ENCODE results near the gene PNPLA4. TPM values are rescaled to one million over a fixed set of nuclear protein-coding genes. Genes with fewer than 3 reads are reported as not detected.
A peak's percentile ranks its signal among the peaks of the same experiment; 100 is the strongest.

The PNPLA4 gene
- total RNA-seq, 1 experiment from 2014 or later = 13.7 TPM

DNA sequence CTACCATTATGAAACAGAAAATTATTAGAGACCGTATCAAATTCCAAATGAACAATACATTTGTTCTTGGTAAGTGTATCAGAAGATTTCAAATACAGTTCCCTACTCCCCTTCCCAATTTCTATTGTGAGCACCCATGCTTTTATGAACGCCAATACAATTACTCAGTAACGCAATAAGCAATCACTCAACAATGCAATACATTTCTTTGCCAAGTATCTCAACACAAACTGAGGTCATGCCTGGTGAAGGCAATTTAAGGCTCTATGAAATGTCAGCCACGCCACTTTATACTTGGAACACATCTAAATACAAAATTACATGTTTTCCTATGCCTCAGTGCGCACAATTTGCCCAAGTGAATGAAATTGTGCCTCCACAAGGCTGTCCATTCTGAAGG lies 712 bp downstream of the PNPLA4 start:
- H3K36me3 Mint-ChIP-seq (ENCODE audit: insufficient read depth, unreplicated experiment) = peaks cover 9% of the 10 kb centered on the region
- H3K9me3 Mint-ChIP-seq (ENCODE audit: low read depth, unreplicated experiment) = no peaks in the 10 kb centered on the region
- no TSS peak for BruUV-seq (replicated peaks)
- no peaks in the 10 kb centered on the region for H3K4me1 Mint-ChIP-seq (ENCODE audit: low read depth, unreplicated experiment)
- peak overlapping the region; percentile 73 for H3K4me3 Mint-ChIP-seq (ENCODE audit: low read depth, unreplicated experiment)
- peak overlapping the region; percentile 81 for H3K27ac Mint-ChIP-seq (ENCODE audit: unreplicated experiment)
- H3K27me3 Mint-ChIP-seq (ENCODE audit: unreplicated experiment) = no peaks in the 10 kb centered on the region
- TF ChIP-seq, protein P1, sequence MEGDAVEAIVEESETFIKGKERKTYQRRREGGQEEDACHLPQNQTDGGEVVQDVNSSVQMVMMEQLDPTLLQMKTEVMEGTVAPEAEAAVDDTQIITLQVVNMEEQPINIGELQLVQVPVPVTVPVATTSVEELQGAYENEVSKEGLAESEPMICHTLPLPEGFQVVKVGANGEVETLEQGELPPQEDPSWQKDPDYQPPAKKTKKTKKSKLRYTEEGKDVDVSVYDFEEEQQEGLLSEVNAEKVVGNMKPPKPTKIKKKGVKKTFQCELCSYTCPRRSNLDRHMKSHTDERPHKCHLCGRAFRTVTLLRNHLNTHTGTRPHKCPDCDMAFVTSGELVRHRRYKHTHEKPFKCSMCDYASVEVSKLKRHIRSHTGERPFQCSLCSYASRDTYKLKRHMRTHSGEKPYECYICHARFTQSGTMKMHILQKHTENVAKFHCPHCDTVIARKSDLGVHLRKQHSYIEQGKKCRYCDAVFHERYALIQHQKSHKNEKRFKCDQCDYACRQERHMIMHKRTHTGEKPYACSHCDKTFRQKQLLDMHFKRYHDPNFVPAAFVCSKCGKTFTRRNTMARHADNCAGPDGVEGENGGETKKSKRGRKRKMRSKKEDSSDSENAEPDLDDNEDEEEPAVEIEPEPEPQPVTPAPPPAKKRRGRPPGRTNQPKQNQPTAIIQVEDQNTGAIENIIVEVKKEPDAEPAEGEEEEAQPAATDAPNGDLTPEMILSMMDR (IDR thresholded peaks at IDR 0.05; ENCODE audit: unreplicated experiment) = no peak
- CTCF ChIA-PET = no interaction called here
- intact Hi-C loops (cut with micrococcal nuclease; ENCODE audit: unreplicated experiment) = loop anchor here (10.0 kb wide), 1 partner anchor 1902 kb away; no protein-coding TSS in a partner anchor
- DNase-seq = no peak

DNA sequence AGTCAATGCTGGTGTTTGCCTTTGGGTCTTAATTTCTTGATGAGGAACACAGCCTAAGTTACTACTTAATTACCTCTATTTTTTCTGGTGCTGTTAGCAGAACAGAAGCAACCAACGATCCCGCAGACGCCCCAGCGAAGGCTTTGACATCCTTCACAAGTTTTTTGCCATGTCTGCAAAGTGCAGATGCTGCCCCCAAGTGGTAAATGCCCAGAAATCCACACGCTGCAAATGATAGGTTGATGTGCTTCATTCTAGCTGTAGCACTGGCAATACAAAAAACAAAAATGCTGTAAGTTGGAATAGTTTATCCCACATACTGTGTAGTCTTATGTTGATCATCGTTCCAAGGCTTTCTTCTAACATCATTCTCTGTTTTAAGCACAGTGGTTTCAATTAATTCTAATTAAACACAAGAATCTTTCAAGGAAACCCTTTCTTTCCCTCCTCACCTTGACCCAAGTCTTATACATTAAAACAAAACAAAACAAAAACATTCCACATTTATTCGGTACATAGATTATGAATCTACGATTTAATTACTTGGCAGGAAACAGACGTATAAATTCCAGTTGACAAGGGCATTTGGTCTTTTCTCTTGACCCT lies 1.2 kb downstream of the PNPLA4 start:
- Mint-ChIP-seq H3K9me3 (ENCODE audit: low read depth, unreplicated experiment) (no peaks in the 10 kb centered on the region), H3K4me3 (ENCODE audit: low read depth, unreplicated experiment) (peak overlapping the region; percentile 73), H3K27ac (ENCODE audit: unreplicated experiment) (no peak overlapping the region), H3K4me1 (ENCODE audit: low read depth, unreplicated experiment) (no peaks in the 10 kb centered on the region), H3K36me3 (ENCODE audit: insufficient read depth, unreplicated experiment) (peaks cover 9% of the 10 kb centered on the region), H3K27me3 (ENCODE audit: unreplicated experiment) (no peaks in the 10 kb centered on the region)
- peak; percentile 64 for DNase-seq
- TSS peak; percentile 42 for BruUV-seq (replicated peaks)
- TF ChIP-seq, protein P1 (IDR thresholded peaks at IDR 0.05; ENCODE audit: unreplicated experiment) = peak; percentile 55
- CTCF ChIA-PET = no interaction called here
- intact Hi-C loops (cut with micrococcal nuclease; ENCODE audit: unreplicated experiment) = loop anchor here (10.0 kb wide), 1 partner anchor 1901 kb away; no protein-coding TSS in a partner anchor

DNA sequence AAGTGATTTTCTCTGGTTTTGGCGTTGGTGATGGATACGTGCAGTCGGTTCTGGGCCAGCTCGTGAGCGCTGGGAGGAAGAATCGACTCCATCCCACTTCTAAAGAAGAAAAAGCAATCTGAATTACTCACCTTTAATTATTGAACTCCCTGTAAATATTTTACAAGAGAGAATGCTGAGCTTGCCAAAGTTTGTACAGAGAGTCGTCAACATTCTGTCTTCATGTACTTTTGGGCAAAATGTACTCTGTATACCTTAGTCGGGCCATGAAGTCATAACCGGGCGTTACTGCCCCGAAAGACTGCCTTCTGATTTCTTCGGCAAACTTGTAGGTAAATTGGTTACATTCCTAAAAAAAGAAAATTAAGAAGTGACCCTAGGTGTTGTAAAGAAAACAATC lies 5.5 kb downstream of the PNPLA4 start:
- H3K4me3 Mint-ChIP-seq (ENCODE audit: low read depth, unreplicated experiment) = no peak overlapping the region
- TF ChIP-seq, protein P1 (IDR thresholded peaks at IDR 0.05; ENCODE audit: unreplicated experiment) = no peak
- H3K36me3 Mint-ChIP-seq (ENCODE audit: insufficient read depth, unreplicated experiment) = no peaks in the 10 kb centered on the region
- CTCF ChIA-PET = no interaction called here
- intact Hi-C loops (cut with micrococcal nuclease; ENCODE audit: unreplicated experiment) = loop anchor here (10.0 kb wide), 1 partner anchor 1897 kb away; no protein-coding TSS in a partner anchor
- no peaks in the 10 kb centered on the region for H3K27me3 Mint-ChIP-seq (ENCODE audit: unreplicated experiment)
- BruUV-seq (replicated peaks) = no TSS peak
- no peak for DNase-seq
- no peak overlapping the region for H3K27ac Mint-ChIP-seq (ENCODE audit: unreplicated experiment)
- H3K4me1 Mint-ChIP-seq (ENCODE audit: low read depth, unreplicated experiment) = no peaks in the 10 kb centered on the region
- H3K9me3 Mint-ChIP-seq (ENCODE audit: low read depth, unreplicated experiment) = no peaks in the 10 kb centered on the region

DNA sequence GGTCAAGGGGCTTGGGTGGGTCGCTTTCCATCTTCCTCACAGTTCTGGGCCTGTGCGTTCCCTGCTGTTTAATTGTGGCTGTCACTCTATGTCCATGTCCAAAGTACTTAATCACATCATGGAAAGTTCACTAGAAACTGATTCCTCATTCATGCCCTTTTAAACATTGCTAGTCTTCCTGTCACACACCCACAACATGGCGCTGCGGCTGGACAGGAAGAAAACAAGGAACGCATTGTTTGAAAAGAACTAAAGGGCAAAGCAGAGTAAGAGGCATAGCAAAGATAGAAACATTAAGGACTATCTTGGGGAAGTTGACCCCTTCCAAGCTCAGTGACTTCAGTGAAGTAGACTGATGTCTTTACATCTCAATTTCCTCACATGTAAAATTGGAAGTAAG lies 18.4 kb downstream of the PNPLA4 start:
- CTCF ChIA-PET = no interaction called here
- BruUV-seq (replicated peaks) = no TSS peak
- H3K4me1 Mint-ChIP-seq (ENCODE audit: low read depth, unreplicated experiment) = no peaks in the 10 kb centered on the region
- H3K9me3 Mint-ChIP-seq (ENCODE audit: low read depth, unreplicated experiment) = peaks cover 2% of the 10 kb centered on the region
- H3K27ac Mint-ChIP-seq (ENCODE audit: unreplicated experiment) = no peak overlapping the region
- no peak for DNase-seq
- H3K4me3 Mint-ChIP-seq (ENCODE audit: low read depth, unreplicated experiment) = no peak overlapping the region
- TF ChIP-seq, protein P1 (IDR thresholded peaks at IDR 0.05; ENCODE audit: unreplicated experiment) = no peak
- H3K36me3 Mint-ChIP-seq (ENCODE audit: insufficient read depth, unreplicated experiment) = no peaks in the 10 kb centered on the region
- intact Hi-C loops (cut with micrococcal nuclease; ENCODE audit: unreplicated experiment) = no loop called here
- no peaks in the 10 kb centered on the region for H3K27me3 Mint-ChIP-seq (ENCODE audit: unreplicated experiment)
